IMR-90 (cell line): Measurements from ENCODE around the gene RFX3.

Experiments used
- BHLHE40 ChIP-seq: fragments of 150-350 bp; IDR thresholded peaks from 2 replicates; pipeline ENCODE4 v1.6.1; 2016; ENCODE audit warnings: mild to moderate bottlenecking, low read depth, low read length
- CEBPB ChIP-seq: IDR thresholded peaks from 2 replicates; pipeline ENCODE4 v1.6.1; 2012; ENCODE audit warnings: low read depth, low read length, improper control_type of control experiment
- CTCF ChIP-seq: conservative IDR thresholded peaks from 2 replicates; pipeline ENCODE4 v1.5.1; 2012; ENCODE audit warnings: mild to moderate bottlenecking, low read depth, low read length, improper control_type of control experiment
- FOS ChIP-seq: fragments of 150-350 bp; IDR thresholded peaks from 2 replicates; pipeline ENCODE4 v1.6.1; 2016; ENCODE audit warnings: low read depth, low read length
- MAFK ChIP-seq: IDR thresholded peaks from 2 replicates; pipeline ENCODE4 v1.6.1; 2012; ENCODE audit warnings: low read depth, low read length, improper control_type of control experiment
- MAZ ChIP-seq: IDR thresholded peaks from 2 replicates; pipeline ENCODE4 v1.6.1; 2012; ENCODE audit warnings: low read depth, mild to moderate bottlenecking, low read length, improper control_type of control experiment, moderate library complexity, borderline replicate concordance
- MXI1 ChIP-seq: IDR thresholded peaks from 2 replicates; pipeline ENCODE4 v1.6.1; 2012; ENCODE audit warnings: low read depth, mild to moderate bottlenecking, low read length, moderate library complexity, borderline replicate concordance
- POLR2A ChIP-seq: IDR thresholded peaks from 2 replicates; pipeline ENCODE4 v1.6.1; 2012; ENCODE audit warnings: mild to moderate bottlenecking, low read depth, low read length
- RAD21 ChIP-seq: IDR thresholded peaks from 2 replicates; pipeline ENCODE4 v1.6.1; 2012; ENCODE audit warnings: low read length, improper control_type of control experiment
- RCOR1 ChIP-seq: IDR thresholded peaks from 2 replicates; pipeline ENCODE4 v1.6.1; 2012; ENCODE audit warnings: mild to moderate bottlenecking, low read length, improper control_type of control experiment; ENCODE audit not compliant: insufficient replicate concordance
- RFX5 ChIP-seq: IDR thresholded peaks from 2 replicates; pipeline ENCODE4 v1.8.0; 2012; ENCODE audit warnings: low read depth, mild to moderate bottlenecking, low read length, moderate library complexity
- SMC3 ChIP-seq: fragments of 150-350 bp; IDR thresholded peaks from 2 replicates; pipeline ENCODE4 v1.6.1; 2016; ENCODE audit warnings: low read depth, mild to moderate bottlenecking, antibody characterized with exemption, low read length, moderate library complexity
- USF2 ChIP-seq: fragments of 150-350 bp; IDR thresholded peaks from 2 replicates; pipeline ENCODE4 v1.6.1; 2017; ENCODE audit warnings: mild to moderate bottlenecking, antibody characterized with exemption, low read length, low read depth
- TF ChIP-seq, protein P1 (sequence below): fragments of 150-350 bp; IDR thresholded peaks from 2 replicates; pipeline ENCODE4 v1.6.1; 2016; ENCODE audit warnings: low read depth, mild to moderate bottlenecking, low read length, moderate library complexity, borderline replicate concordance

DNA sequence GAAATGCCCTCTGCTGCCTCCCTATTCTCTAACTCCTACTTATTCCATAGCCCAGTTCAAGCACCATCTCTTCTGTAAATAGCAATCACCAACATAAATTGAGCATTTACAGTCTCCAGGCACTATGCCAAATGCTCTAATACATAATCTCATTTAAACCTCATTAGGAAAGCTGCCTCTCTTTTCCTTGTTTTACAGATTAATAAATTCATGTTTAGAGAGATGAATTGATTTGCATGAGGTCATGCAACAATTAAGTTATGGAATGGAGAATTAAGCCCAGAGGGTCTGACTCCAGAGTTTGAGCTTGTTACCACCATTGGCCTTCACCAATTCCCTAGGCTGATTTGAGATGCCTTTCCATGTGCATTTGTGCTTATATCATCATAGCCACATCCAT, 23.4 kb upstream of the RFX3 start:
- TF ChIP-seq RAD21 (no peak), RFX5 (no peak), CTCF (no peak), SMC3 (no peak), BHLHE40 (no peak), FOS (no peak), RCOR1 (no peak), MXI1 (no peak), USF2 (no peak), POLR2A (no peak), MAFK (no peak), CEBPB (no peak), MAZ (no peak)
- TF ChIP-seq, protein P1, sequence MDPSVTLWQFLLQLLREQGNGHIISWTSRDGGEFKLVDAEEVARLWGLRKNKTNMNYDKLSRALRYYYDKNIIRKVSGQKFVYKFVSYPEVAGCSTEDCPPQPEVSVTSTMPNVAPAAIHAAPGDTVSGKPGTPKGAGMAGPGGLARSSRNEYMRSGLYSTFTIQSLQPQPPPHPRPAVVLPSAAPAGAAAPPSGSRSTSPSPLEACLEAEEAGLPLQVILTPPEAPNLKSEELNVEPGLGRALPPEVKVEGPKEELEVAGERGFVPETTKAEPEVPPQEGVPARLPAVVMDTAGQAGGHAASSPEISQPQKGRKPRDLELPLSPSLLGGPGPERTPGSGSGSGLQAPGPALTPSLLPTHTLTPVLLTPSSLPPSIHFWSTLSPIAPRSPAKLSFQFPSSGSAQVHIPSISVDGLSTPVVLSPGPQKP, result no peak
